Activated CD4-positive, alpha-beta T cell treated with anti-CD3 and anti-CD28 coated beads for 36 hours (primary cell): Measurements from ENCODE around the gene ACADVL. TPM values are rescaled to one million over a fixed set of nuclear protein-coding genes. Genes with fewer than 3 reads are reported as not detected.

ENCODE experiments used
- ATAC-seq: fragments of 200-7000 bp; cut with Tn5 transposase; one replicate; pipeline ENCODE4 v1.10.0; 2021; ENCODE audit warnings: mild to moderate bottlenecking, moderate library complexity
- CTCF ChIA-PET: fragments of 350-600 bp; sonication (Branson Sonifier 250); formaldehyde crosslinking; loops from one replicate; lab custom pipeline; 2021; ENCODE audit warnings: antibody characterized with exemption; lab: Charles Lee
- POLR2A ChIA-PET: fragments of 350-600 bp; sonication (Branson Sonifier 250); formaldehyde crosslinking; loops from one replicate; lab custom pipeline; 2021; ENCODE audit warnings: antibody characterized with exemption, inconsistent platforms; lab: Charles Lee
- DNase-seq: peaks from one replicate; pipeline ENCODE4 v3.0.0-alpha.2; 2020
- H3K27ac Mint-ChIP-seq: one replicate; pipeline ENCODE4 v1.8.0; 2021; ENCODE audit warnings: mixed read lengths
- H3K27me3 Mint-ChIP-seq: one replicate; pipeline ENCODE4 v1.8.0; 2021; ENCODE audit warnings: mixed read lengths
- H3K36me3 Mint-ChIP-seq: one replicate; pipeline ENCODE4 v1.8.0; 2021; ENCODE audit warnings: low read depth, mixed read lengths
- H3K4me1 Mint-ChIP-seq: one replicate; pipeline ENCODE4 v1.8.0; 2021; ENCODE audit warnings: mixed read lengths
- H3K4me3 Mint-ChIP-seq: one replicate; pipeline ENCODE4 v1.8.0; 2021; ENCODE audit warnings: mild to moderate bottlenecking, moderate library complexity, mixed read lengths
- H3K9me3 Mint-ChIP-seq: one replicate; pipeline ENCODE4 v1.8.0; 2021; ENCODE audit warnings: low read depth, mixed read lengths
- intact Hi-C, 2 experiments: fragments of 100-400 bp; cut with DNase I in 1 of 2; cut with micrococcal nuclease in 1 of 2; formaldehyde crosslinking; loops; one replicate each; pipeline versions ENCODE4 v1.14.2 to v1.15.1; 2022 to 2024; cut with DNase I, micrococcal nuclease
- microRNA-seq: library from miRNA; unstranded; fragments of <30 nt; microRNA quantifications from one replicate; pipeline ENCODE4 v1.2.0, GENCODE V29; 2021; ENCODE audit warnings: borderline replicate concordance
- total RNA-seq, 2 experiments: library from RNA; stranded (reverse); gene quantifications; one replicate each; pipeline ENCODE4 v1.2.3, GENCODE V29; 2021

Gene ACADVL
- total RNA-seq, 2 experiments from 2014 or later = 263 to 345 TPM

GRCh38 chr17:7262192-7262934, 42.6 kb downstream of the ACADVL start, which contains the start of gene CLDN7:
TSS of gene CLDN7 (minus strand) at chr17:7262478. CDS start at chr17:7262043, 435 bp downstream.
- H3K27ac Mint-ChIP-seq = peak within 1 kb of the TSS; percentile 24
- ChIA-PET CTCF (no interaction called here), POLR2A (no interaction called here)
- ATAC-seq (no peak), DNase-seq (no peak)
- H3K4me3 Mint-ChIP-seq = peak within 1 kb of the TSS; percentile 45
- H3K27me3 Mint-ChIP-seq = peaks cover 25% of the 10 kb centered on the region
- intact Hi-C loops = loop anchor here in 1 of 2 experiments (5.0 kb wide), 1 partner anchor 35 kb away; no protein-coding TSS in a partner anchor
- H3K4me1 Mint-ChIP-seq = peaks cover 28% of the 10 kb centered on the region
- H3K36me3 Mint-ChIP-seq = peaks cover 5% of the 10 kb centered on the region
- H3K9me3 Mint-ChIP-seq = no peaks in the 10 kb centered on the region

- Mint-ChIP-seq H3K27ac (peak overlapping the region; percentile 24), H3K4me1 (peaks cover 28% of the 10 kb centered on the region), H3K36me3 (peaks cover 5% of the 10 kb centered on the region), H3K27me3 (peaks cover 25% of the 10 kb centered on the region), H3K9me3 (no peaks in the 10 kb centered on the region), H3K4me3 (peak overlapping the region; percentile 35)
- intact Hi-C loops = loop anchor here in 1 of 2 experiments (5.0 kb wide), 1 partner anchor 34 kb away; no protein-coding TSS in a partner anchor
- peak; percentile 14 for ATAC-seq
- CTCF ChIA-PET = no interaction called here
- peak; percentile 57 for DNase-seq
- POLR2A ChIA-PET = interaction anchor here (1.0 kb wide), 1 partner anchor 24 kb away, joined by 3 read pairs; the partner anchor contains the start of gene PHF23
These were observed 43.4 kb downstream of the ACADVL start for GRCh38 chr17:7262935-7263800.

GRCh38 chr17:7263801-7264078, 44.0 kb downstream of the ACADVL start:
- no peak for ATAC-seq
- Mint-ChIP-seq H3K27ac (peak overlapping the region; percentile 59), H3K9me3 (no peaks in the 10 kb centered on the region), H3K36me3 (peaks cover under 1% of the 10 kb centered on the region), H3K4me3 (peak overlapping the region; percentile 35), H3K27me3 (peaks cover 25% of the 10 kb centered on the region), H3K4me1 (peaks cover 28% of the 10 kb centered on the region)
- DNase-seq = no peak
- ChIA-PET CTCF (no interaction called here), POLR2A (interaction anchor here (1.0 kb wide), 1 partner anchor 24 kb away, joined by 3 read pairs; the partner anchor contains the start of gene PHF23)
- intact Hi-C loops = loop anchor here in 1 of 2 experiments (5.0 kb wide), 1 partner anchor 34 kb away; no protein-coding TSS in a partner anchor

- H3K27ac Mint-ChIP-seq = no peak overlapping the region
- H3K27me3 Mint-ChIP-seq = peaks cover 24% of the 10 kb centered on the region
- no peak overlapping the region for H3K4me3 Mint-ChIP-seq
- H3K9me3 Mint-ChIP-seq = no peaks in the 10 kb centered on the region
- ChIA-PET CTCF (interaction anchor here (0.9 to 2.1 kb wide), 3 partner anchors 30 to 221 kb away, joined by 3 to 11 read pairs (median 4); no protein-coding TSS in a partner anchor), POLR2A (no interaction called here)
- intact Hi-C loops = no loop called here
- DNase-seq (no peak), ATAC-seq (no peak)
- peaks cover 20% of the 10 kb centered on the region for H3K4me1 Mint-ChIP-seq
- no peaks in the 10 kb centered on the region for H3K36me3 Mint-ChIP-seq
These were observed 47.0 kb downstream of the ACADVL start for GRCh38 chr17:7266784-7267183.

Small RNAs within 50 kb of the gene (microRNA-seq; reads per million reads assigned to microRNA genes)
- 3,827 reads per million, percentile 94 among the genes with 10 or more reads in this experiment for gene MIR324

Other genes with a start within 250 kb of the ACADVL start
- not detected for gene ALOX12, start 223.9 kb upstream of the ACADVL start, total RNA-seq
- gene RNASEK, start 207.3 kb upstream of the ACADVL start, total RNA-seq = 100 to 1,000 TPM; 112 to 145 TPM
- gene BCL6B, start 196.9 kb upstream of the ACADVL start, total RNA-seq = under 1 TPM; 0.27 to 0.46 TPM
- 1 to 10 TPM; 8.3 to 9.6 TPM for gene SLC16A13, start 183.9 kb upstream of the ACADVL start, total RNA-seq
- gene SLC16A11, start 175.8 kb upstream of the ACADVL start, total RNA-seq = 1 to 10 TPM; 1.2 to 1.5 TPM
- gene CLEC10A, start 139.7 kb upstream of the ACADVL start, total RNA-seq = not detected
- not detected for gene ASGR2, start 105.1 kb upstream of the ACADVL start, total RNA-seq
- 1 to 10 TPM; 1.1 to 2.2 TPM for gene ASGR1, start 40.6 kb upstream of the ACADVL start, total RNA-seq
- 10 to 100 TPM; 11.7 to 15.4 TPM for gene DLG4, start 102 bp upstream of the ACADVL start, total RNA-seq
- 10 to 100 TPM; 49.1 to 53.3 TPM for gene DVL2, start 14.6 kb downstream of the ACADVL start, total RNA-seq
- 10 to 100 TPM; 23.6 to 35.2 TPM for gene PHF23, start 19.5 kb downstream of the ACADVL start, total RNA-seq
- 100 to 1,000 TPM; 123 to 162 TPM for gene GABARAP, start 22.5 kb downstream of the ACADVL start, total RNA-seq
- 100 to 1,000 TPM; 158 to 203 TPM for gene CTDNEP1, start 31.8 kb downstream of the ACADVL start, total RNA-seq
- gene ELP5, start 32.3 kb downstream of the ACADVL start, total RNA-seq = 10 to 100 TPM; 58.1 to 62.3 TPM
- under 1 TPM; 0.53 to 0.72 TPM for gene CLDN7, start 42.5 kb downstream of the ACADVL start, total RNA-seq
- under 1 TPM; 0.16 to 0.25 TPM for gene SLC2A4, start 61.8 kb downstream of the ACADVL start, total RNA-seq
- under 1 TPM; 0.34 to 0.67 TPM for gene YBX2, start 74.7 kb downstream of the ACADVL start, total RNA-seq
- gene EIF5A, start 87.7 kb downstream of the ACADVL start, total RNA-seq = 100 to 1,000 TPM; 780 to 934 TPM
- gene GPS2, start 95.4 kb downstream of the ACADVL start, total RNA-seq = 10 to 100 TPM; 31.3 to 56.1 TPM
- 10 to 100 TPM; 22.5 to 29.1 TPM for gene NEURL4, start 109.4 kb downstream of the ACADVL start, total RNA-seq
- gene ACAP1, start 116.6 kb downstream of the ACADVL start, total RNA-seq = 100 to 1,000 TPM; 343 to 375 TPM
- 1 to 10 TPM; 5.0 to 6.1 TPM for gene KCTD11, start 132.2 kb downstream of the ACADVL start, total RNA-seq
- under 1 TPM in 1 of 2 experiments, not detected in 1; 0.16 TPM for gene TMEM95, start 135.2 kb downstream of the ACADVL start, total RNA-seq
- gene TNK1, start 161.2 kb downstream of the ACADVL start, total RNA-seq = 1 to 10 TPM; 4.8 to 6.9 TPM
- 10 to 100 TPM; 69.3 to 78.9 TPM for gene PLSCR3, start 174.6 kb downstream of the ACADVL start, total RNA-seq
- gene TMEM256, start 184.2 kb downstream of the ACADVL start, total RNA-seq = 10 to 100 TPM; 55.8 to 58.1 TPM
- 1 to 10 TPM; 7.0 to 7.1 TPM for gene NLGN2, start 187.9 kb downstream of the ACADVL start, total RNA-seq
- gene SPEM1, start 200.4 kb downstream of the ACADVL start, total RNA-seq = not detected
- gene SPEM2, start 205.7 kb downstream of the ACADVL start, total RNA-seq = not detected
- not detected for gene SPEM3, start 208.9 kb downstream of the ACADVL start, total RNA-seq
- gene TMEM102, start 215.5 kb downstream of the ACADVL start, total RNA-seq = 10 to 100 TPM in 1 of 2 experiments, 1 to 10 TPM in 1; 8.7 to 10.7 TPM
- gene FGF11, start 219.6 kb downstream of the ACADVL start, total RNA-seq = 10 to 100 TPM in 1 of 2 experiments, 1 to 10 TPM in 1; 6.9 to 10.6 TPM
- 1 to 10 TPM; 7.8 to 8.7 TPM for gene CHRNB1, start 225.1 kb downstream of the ACADVL start, total RNA-seq